HG03565 (cell line): ENCODE results near the gene ATG10.
A peak's percentile ranks its signal among the peaks of the same experiment; 100 is the strongest.
"Not testable (repeated sequence)": the region's sequence is repeated elsewhere in the genome, so short reads cannot be mapped to it uniquely, and the experiment has no call there.

Experiments used
- ATAC-seq: cut with Tn5 transposase; IDR thresholded peaks from one replicate; pipeline ENCODE4 v1.9.1; 2021; ENCODE audit warnings: mild to moderate bottlenecking, moderate library complexity; ENCODE audit not compliant: unreplicated experiment

ATG10 gene

GRCh38 chr5:82045554-82046275 is 73.9 kb downstream of the ATG10 start:
- ATAC-seq = no peak

DNA sequence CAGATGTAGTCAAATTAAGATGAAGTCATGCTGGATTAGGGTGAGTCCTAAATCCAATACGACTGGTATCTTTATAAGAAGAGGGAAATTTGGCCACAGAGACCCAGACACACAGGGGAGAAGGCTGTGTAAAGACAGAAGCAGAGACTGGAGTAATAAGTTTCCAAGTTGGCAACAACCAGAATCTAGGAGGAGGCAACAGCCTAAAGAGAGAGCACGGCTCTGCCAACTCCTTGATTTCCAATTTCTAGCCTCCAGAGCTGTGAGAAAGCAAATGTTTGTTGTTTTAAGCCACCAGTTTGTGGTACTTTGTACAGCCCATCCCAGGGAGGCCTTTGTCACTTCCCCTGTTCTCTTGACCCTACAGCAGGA is 74.4 kb downstream of the ATG10 start:
- ATAC-seq = no peak

DNA sequence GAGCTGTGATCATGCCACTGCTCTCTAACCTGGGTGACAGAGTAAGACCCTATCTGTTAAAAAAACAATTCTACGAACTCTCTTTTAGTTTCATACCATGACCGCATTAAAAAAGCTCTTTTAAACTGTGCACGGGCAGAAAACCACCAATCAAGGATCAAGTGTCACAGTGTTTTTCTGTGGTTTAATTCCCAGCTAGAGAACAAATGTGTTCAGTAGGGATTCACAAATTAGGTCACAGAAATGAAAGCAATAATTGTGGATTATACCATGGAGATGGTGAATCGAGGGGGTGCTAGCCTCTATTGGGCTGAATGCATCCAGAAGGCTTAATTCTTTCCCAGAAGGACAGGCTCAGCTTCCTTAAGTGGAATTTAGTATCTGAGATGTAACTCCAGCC is 79.1 kb downstream of the ATG10 start:
- no peak for ATAC-seq

GRCh38 chr5:82054004-82054710 is 82.3 kb downstream of the ATG10 start:
- ATAC-seq = no peak

DNA sequence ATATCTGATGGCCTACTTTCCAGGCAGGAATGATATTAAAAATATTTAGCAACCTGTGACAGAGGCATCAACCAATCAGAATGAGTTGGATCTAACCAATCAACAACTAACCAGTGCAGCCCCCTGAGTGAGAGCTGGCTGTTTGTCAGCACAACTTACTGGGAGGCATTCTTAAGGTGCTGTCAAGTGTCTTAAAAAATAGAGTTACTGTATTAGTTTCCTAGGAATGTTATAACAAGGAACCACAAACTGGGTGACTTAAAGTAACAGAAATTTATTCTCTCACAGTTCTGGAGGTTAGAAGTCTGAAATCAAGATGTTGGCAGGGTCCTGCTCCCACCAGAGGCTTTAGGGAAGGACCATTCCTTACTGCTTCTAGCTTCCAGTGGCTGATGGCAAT is 85.2 kb downstream of the ATG10 start:
- no peak for ATAC-seq

DNA sequence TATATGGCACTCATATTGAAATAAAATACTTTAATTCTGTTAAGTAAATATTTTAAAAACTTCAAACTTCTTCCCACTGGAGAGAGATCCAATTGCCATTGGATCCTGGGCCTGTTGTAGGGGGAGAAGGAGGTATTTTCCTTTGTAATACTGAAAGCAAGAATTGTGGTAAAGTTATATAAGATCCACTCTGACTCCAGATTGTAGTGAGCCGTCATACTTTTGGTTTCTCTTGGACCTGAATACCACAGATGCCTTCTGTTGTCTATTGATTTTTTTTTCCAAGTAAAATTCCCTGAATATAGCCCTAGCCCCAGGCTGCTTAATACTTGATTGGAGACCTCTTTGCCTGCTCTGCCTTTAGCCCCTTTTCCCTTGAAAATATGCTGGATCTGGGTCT is 86.9 kb downstream of the ATG10 start:
- ATAC-seq = peak; percentile 62

DNA sequence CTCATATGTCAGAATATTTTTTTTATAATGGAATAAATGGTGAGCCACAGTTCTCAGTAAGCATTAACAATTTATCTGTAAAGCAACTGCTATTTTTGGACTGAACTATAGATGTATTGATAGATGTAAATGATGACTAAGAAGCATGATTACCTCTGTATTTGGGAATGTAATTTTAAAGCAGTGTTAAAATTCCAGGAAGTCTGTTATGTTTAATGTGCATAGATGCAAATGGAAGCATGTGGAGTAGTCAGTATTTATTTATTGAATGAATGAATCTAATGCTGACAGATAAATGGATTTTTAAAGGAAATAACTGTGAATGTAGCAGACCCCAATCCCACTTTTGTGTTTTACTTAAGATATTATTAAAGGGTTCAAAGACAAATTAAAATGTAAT is 95.0 kb downstream of the ATG10 start:
- no peak for ATAC-seq

- not testable (repeated sequence) for ATAC-seq
These were observed 96.2 kb downstream of the ATG10 start for GRCh38 chr5:82068042-82068441.

- no peak for ATAC-seq
These were observed 96.9 kb downstream of the ATG10 start for GRCh38 chr5:82068723-82069122.

- ATAC-seq = no peak
These were observed 100.3 kb downstream of the ATG10 start for GRCh38 chr5:82072138-82072537.

GRCh38 chr5:82073179-82073578 is 101.4 kb downstream of the ATG10 start:
- no peak for ATAC-seq

DNA sequence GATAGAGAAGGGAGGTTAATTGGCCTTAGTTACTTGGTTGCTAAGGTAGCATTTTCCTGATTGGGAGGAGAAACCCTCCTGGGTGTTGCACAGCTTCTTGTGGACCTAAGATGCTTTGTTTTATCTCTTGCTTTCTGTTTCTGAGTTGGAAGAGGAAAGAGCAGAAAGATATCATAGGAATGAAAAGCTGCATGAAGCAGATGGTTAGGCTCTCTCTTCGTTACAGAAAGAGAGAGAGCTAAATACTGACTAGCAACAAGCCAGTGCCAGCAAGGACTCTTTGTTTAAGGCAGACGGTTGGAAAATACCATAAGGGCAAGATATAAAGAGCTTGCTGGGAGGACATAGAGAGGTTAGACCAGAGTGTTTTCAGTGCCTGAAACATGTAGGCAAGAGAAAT is 103.1 kb downstream of the ATG10 start:
- no peak for ATAC-seq

DNA sequence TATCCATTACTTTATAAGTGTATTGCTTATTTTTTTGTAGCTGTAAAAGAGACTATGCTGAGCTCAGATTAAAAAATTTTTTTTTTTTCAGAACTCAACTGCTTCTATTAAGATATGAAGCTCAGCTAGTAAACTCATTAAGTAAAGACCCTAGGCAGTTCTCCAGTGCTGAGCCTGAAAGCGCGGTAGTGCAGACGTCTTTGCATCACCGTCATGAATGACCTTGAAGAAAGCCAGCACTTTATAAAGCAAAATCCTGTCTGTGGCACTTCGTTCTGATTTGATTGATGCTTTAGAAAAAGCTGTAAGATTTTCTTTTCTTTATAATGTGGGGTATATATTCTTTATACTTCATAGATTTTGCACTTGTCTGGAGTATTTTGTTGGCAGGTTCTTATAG is 105.7 kb downstream of the ATG10 start:
- no peak for ATAC-seq

DNA sequence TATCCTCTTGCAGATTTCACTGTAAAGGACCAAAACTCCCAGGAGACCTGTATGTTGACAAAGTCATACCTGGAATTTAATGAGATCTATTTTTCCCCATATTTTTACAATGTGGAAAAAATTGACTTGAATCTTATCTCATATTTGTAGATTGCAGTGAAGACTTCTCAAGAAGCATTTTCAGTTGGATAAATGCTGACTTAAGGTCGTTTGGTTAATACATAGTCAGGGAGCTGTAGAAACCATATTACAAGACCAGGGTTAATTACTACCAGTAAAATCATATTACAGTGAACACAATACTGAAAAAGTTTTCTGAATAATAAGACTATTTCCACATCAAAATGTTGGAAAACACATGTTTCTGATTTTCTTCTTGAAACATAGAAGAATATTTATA is 119.8 kb downstream of the ATG10 start:
- no peak for ATAC-seq

GRCh38 chr5:82095536-82095935 is 123.7 kb downstream of the ATG10 start:
- ATAC-seq = no peak

DNA sequence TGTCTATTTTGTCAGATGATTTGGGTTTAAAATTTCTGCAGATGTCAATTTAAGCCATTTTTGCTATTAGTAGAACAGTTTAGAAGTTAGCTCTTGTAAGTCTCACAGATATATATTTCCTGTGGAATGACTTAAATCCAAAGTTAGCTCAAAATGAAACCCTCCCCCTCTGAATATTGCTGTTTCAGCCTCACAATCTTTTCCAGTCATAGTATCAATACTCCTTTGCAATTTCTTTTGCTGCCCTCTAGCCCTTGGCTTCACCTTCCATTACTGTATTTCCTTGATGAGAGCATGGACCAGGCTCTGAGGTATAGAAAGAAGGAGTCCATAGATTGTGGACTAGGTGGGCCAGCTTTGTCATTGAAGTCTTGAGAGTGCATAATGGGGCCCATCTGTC is 124.4 kb downstream of the ATG10 start:
- no peak for ATAC-seq

GRCh38 chr5:82100303-82101077 is 128.7 kb downstream of the ATG10 start:
- ATAC-seq = peak; percentile 98

GRCh38 chr5:82104872-82105271 is 133.0 kb downstream of the ATG10 start:
- ATAC-seq = no peak

DNA sequence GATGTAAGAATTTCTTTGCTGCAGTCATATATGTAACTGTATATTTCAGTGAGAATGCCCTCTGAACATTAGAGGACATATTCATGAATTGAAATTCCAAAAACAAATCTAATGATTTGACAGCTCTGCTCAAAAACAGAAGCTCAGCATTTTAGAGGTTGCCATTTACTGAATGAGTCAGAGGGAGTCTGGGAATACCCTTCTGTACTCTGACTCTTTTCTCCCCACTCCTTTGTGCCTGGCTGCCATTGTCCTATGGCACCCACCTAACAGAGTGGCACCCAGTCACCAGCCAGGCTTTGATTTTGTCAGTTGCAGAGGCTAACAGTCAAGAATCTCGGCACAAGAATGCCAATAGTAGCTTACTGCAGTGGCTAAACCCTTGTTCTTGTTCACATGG is 133.6 kb downstream of the ATG10 start:
- no peak for ATAC-seq

DNA sequence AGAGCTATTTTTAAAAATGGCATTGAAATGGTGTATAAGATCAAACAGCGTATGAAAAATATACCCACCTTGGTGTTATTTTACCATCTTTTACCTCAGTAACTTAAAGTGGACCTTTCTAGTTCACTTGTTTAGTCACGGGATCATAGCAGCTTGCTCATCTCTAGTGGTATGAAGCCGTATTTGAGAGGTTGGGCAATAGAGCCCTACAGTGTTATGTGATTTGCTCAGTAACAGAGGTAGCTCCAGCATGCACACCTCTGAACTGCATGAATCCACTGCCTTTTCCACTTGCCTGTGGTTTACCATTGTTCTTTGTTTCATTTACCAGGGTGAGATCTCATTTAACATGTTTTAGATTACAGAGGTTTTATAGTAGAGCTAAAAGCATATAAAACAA is 134.4 kb downstream of the ATG10 start:
- ATAC-seq = no peak

DNA sequence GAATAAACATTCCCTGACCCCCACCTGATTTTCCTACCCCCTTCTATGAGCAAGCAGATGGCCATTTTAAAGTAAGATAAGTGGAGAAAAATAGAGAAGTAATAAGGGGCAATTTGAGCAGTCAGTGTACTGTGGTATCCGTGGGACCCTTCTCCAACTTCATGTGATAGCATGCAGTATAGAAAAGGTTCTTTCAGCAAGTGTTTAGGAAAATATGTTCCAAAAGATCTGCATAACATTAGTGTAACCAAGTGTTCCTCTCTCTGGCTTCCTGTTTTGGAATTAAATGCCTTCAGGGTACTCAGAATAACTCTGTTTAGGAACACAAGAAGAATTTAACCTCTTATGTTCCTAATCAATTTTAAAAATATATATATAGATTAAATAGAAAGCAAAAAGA is 134.9 kb downstream of the ATG10 start:
- ATAC-seq = no peak

- no peak for ATAC-seq
These were observed 135.4 kb downstream of the ATG10 start for GRCh38 chr5:82107267-82107666.
